ENCODE results near the gene STARD8.

STARD8 gene

DNA sequence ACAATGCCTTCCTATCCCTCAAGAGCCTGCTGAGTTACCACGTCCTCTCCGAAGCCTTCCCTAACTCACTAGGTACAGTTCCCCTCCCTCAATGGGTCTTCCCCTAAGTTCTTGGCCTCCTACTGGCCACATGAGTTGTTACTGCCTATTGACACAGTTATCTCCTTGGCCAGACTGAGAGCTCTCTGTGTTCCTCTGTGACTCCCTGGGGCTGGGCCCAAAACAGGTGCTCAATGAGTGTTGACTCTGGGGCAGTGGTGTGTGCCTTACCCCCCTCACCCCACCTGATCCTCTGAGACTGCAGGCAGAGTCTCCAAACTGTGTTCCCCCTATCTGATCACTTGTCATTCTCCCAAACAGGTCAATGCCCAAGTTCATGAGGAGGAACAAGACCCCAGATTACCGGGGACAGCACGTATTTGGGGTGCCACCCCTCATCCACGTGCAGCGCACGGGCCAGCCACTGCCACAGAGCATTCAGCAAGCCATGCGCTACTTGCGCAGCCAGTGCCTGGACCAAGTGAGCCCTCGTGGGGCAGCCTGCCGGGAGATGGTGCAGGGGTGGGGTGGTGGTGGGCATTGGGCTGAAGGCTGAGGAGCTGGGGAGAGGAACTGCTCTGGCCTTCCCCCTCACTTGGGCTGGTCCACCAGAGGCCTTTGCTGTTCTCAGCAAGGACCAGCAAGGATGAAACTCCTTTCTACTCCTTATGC is 72.6 kb downstream of the STARD8 start:
- TF ChIP-seq, protein P1, sequence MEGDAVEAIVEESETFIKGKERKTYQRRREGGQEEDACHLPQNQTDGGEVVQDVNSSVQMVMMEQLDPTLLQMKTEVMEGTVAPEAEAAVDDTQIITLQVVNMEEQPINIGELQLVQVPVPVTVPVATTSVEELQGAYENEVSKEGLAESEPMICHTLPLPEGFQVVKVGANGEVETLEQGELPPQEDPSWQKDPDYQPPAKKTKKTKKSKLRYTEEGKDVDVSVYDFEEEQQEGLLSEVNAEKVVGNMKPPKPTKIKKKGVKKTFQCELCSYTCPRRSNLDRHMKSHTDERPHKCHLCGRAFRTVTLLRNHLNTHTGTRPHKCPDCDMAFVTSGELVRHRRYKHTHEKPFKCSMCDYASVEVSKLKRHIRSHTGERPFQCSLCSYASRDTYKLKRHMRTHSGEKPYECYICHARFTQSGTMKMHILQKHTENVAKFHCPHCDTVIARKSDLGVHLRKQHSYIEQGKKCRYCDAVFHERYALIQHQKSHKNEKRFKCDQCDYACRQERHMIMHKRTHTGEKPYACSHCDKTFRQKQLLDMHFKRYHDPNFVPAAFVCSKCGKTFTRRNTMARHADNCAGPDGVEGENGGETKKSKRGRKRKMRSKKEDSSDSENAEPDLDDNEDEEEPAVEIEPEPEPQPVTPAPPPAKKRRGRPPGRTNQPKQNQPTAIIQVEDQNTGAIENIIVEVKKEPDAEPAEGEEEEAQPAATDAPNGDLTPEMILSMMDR (conservative IDR thresholded peaks at IDR 0.05): no peak; the same call in 1 of the 2 replicates
- TF ChIP-seq ZFX (IDR thresholded peaks at IDR 0.05): no peak
- H3K27ac ChIP-seq: no peak overlapping the region

DNA sequence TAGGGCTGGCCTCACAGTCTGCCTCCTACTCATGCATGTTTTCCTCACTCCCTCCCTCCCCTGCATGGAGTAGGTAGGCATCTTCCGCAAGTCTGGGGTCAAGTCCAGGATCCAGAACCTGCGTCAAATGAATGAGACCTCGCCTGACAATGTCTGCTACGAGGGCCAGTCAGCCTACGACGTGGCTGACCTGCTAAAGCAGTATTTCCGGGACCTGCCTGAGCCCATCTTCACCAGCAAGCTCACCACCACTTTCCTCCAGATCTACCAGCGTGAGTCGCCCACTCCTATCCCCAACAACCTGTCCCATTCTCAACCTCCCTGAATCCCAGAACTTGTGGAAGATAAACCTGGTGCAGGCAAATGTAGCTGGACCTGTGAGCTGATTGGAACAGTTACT is 73.4 kb downstream of the STARD8 start:
- no peak overlapping the region for H3K27ac ChIP-seq
- TF ChIP-seq ZFX (IDR thresholded peaks at IDR 0.05): no peak
- TF ChIP-seq, protein P1 (conservative IDR thresholded peaks at IDR 0.05): no peak

DNA sequence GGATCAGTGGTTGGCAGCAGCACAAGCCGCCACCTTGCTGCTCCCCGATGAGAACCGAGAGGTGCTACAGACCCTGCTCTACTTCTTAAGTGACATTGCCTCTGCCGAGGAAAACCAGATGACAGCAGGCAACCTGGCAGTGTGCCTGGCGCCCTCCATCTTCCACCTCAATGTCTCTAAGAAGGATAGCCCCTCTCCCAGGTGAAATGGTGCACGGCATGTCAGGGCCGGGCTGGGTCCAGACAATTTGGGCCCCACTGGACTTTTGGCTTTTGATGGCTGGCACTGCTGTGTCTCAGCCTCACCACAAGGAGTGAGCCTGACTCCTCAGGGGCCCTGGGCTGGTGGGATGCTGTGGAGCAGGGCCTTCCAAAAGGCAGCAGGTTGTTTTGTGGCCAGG is 74.1 kb downstream of the STARD8 start:
- H3K27ac ChIP-seq: no peak overlapping the region
- TF ChIP-seq ZFX (IDR thresholded peaks at IDR 0.05): no peak
- TF ChIP-seq, protein P1 (conservative IDR thresholded peaks at IDR 0.05): no peak

DNA sequence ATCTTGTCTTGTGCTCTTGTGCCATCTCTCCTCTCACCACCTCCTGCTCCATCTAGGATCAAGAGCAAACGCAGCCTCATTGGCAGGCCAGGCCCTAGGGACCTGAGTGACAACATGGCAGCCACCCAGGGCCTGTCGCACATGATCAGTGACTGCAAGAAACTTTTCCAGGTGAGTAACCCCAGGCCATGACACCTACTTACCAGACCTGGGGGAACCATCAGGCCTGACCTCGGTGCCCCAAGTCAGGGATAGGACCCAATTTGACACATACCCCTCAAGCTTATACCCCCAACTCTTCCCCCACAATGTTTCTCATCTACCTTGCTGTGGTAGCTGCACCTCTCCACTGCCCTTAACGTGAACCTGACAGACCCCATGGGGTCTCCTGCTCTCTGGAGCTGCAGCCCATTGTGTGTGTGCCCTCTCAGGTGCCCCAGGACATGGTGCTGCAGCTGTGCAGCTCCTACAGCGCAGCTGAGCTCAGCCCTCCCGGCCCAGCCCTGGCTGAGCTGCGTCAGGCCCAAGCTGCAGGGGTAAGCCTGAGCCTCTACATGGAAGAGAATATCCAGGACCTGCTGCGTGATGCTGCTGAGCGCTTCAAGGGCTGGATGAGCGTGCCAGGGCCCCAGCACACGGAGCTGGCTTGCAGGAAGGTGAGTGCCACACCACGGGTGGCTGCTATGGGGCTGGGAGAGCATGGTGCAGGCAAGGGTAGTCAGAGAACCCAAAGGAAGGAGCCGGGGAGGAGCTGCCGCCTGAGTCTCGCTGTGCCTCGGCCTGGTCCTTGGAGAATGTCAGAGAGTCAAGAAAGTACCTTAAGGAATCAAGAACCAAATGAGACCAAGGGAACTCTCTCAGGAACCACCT is 74.8 kb downstream of the STARD8 start:
- no peak for TF ChIP-seq ZFX (IDR thresholded peaks at IDR 0.05)
- TF ChIP-seq, protein P1 (conservative IDR thresholded peaks at IDR 0.05): no peak
- no peak overlapping the region for H3K27ac ChIP-seq

DNA sequence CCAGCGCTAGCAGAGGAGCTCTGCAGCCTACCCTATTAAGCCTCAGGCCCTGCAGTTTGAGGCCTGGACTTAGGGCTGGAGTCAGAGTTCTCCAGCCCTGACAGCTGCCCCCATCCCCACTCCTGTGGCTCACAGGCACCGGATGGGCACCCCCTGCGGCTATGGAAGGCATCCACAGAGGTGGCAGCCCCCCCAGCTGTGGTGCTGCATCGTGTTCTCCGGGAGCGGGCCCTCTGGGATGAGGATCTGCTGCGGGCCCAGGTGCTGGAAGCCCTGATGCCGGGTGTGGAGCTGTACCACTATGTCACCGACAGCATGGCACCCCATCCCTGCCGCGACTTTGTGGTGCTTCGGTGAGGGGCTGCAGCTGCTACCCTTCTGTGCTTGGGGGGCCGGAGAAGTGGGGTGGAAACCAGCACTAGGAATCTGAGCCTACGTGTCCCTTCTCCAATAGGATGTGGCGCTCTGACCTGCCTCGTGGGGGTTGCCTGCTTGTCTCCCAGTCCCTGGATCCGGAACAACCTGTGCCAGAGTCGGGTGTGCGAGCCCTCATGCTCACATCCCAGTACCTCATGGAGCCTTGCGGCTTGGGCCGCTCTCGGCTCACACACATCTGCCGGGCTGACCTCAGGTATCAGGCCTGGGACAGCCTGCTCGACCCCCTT is 76.2 kb downstream of the STARD8 start:
- TF ChIP-seq ZFX (IDR thresholded peaks at IDR 0.05): no peak
- TF ChIP-seq, protein P1 (conservative IDR thresholded peaks at IDR 0.05): no peak
- no peak overlapping the region for H3K27ac ChIP-seq

DNA sequence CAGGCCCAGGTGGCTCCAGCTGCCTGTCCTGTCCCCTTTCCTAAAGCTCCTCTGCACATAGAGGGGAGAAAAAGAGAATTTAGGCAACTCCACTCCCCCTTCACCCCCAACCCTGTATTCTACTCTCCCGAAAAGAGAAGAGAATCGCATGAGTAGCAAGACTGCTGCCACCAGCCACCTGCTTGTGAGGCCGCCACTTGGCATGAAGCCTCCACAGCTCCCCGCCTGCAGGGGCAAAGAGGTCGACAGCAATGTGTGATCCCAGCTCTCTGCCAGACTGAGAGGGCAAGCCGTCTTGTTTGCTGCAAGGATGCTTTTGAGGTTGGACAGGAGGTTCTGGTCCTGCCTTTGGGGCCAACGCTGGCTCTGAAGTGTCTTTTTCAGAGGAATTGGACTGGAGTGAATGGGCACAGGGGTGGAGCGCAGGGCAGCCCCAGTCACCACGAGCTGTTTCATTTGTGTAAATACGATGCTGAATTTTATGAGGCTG is 77.1 kb downstream of the STARD8 start:
- no peak overlapping the region for H3K27ac ChIP-seq
- TF ChIP-seq, protein P1 (conservative IDR thresholded peaks at IDR 0.05): no peak
- TF ChIP-seq ZFX (IDR thresholded peaks at IDR 0.05): no peak
